SK-N-SH (cell line): ENCODE results near the gene LOC128125822.

Source experiments
- CTCF ChIA-PET: fragments of 300-600, 350-600 bp; formaldehyde crosslinking; extraction: SDS; loops from one replicate; lab custom pipeline; 2021; lab: Yijun Ruan, JAX
- POLR2A ChIA-PET: fragments of 350-600 bp; sonication (Branson Sonifier 250); formaldehyde crosslinking; extraction: SDS; loops from one replicate; lab custom pipeline; 2020; ENCODE audit warnings: antibody characterized with exemption, inconsistent platforms; lab: Yijun Ruan, JAX
- DNase-seq: peaks from one replicate; pipeline ENCODE4 v3.0.0; 2012
- H2AFZ ChIP-seq: fragments of 200-600 bp; sonication (generic); 2 replicates; pipeline ENCODE4 v1.8.1; 2016; ENCODE audit warnings: antibody characterized with exemption, mild to moderate bottlenecking, low read depth
- H3F3A ChIP-seq: fragments of 200-600 bp; sonication (generic); replicated peaks from 2 replicates; pipeline ENCODE3; 2016; ENCODE audit warnings: antibody characterized with exemption, mild to moderate bottlenecking; ENCODE audit not compliant: insufficient read depth
- H3K27ac ChIP-seq, 2 experiments: fragments of 200-500 bp in 1 of 2; fragments of 200-600 bp in 1 of 2; sonication (Bioruptor generic) in 1 of 2; sonication (generic), shearing (Covaris generic) in 1 of 2; 2 replicates each; pipeline versions ENCODE4 v1.5.1 to v1.6.1; 2014 to 2016; ENCODE audit warnings: low read depth in 2 of 2, inconsistent platforms in 1 of 2, low read length in 1 of 2, mild to moderate bottlenecking in 1 of 2, mixed read lengths in 1 of 2
- H3K27me3 ChIP-seq: fragments of 200-600 bp; sonication (generic), shearing (Covaris generic); 2 replicates; pipeline ENCODE4 v1.6.1; 2016; ENCODE audit warnings: mixed run types; ENCODE audit not compliant: insufficient read depth
- H3K36me3 ChIP-seq, 2 experiments: fragments of 200-500 bp in 1 of 2; fragments of 200-600 bp in 1 of 2; sonication (Bioruptor generic) in 1 of 2; sonication (generic) in 1 of 2; replicated peaks in 1 of 2; 2 replicates each; pipeline versions ENCODE3 to v1.5.1; 2014 to 2016; ENCODE audit warnings: low read length in 1 of 2, mild to moderate bottlenecking in 1 of 2; ENCODE audit not compliant: insufficient read depth in 2 of 2, control insufficient read depth in 1 of 2
- H3K4me1 ChIP-seq, 2 experiments: fragments of 200-500 bp in 1 of 2; fragments of 200-600 bp in 1 of 2; sonication (Bioruptor generic) in 1 of 2; sonication (generic), shearing (Covaris generic) in 1 of 2; 2 replicates each; pipeline versions ENCODE4 v1.5.1 to v1.6.1; 2014 to 2016; ENCODE audit warnings: low read depth in 1 of 2, low read length in 1 of 2, mixed run types in 1 of 2; ENCODE audit not compliant: insufficient read depth in 2 of 2, control insufficient read depth in 1 of 2
- H3K4me2 ChIP-seq: fragments of 200-600 bp; sonication (generic), shearing (Covaris generic); 2 replicates; pipeline ENCODE4 v1.6.1; 2017; ENCODE audit warnings: mixed run types
- H3K4me3 ChIP-seq, 2 experiments: fragments of 200-500 bp in 1 of 2; fragments of 200-600 bp in 1 of 2; sonication (Bioruptor generic) in 1 of 2; sonication (generic), shearing (Covaris generic) in 1 of 2; 2 replicates each; pipeline versions ENCODE4 v1.5.1 to v1.8.1; 2014 to 2016; ENCODE audit warnings: low read depth in 2 of 2, inconsistent platforms in 1 of 2, low read length in 1 of 2, mild to moderate bottlenecking in 1 of 2, mixed read lengths in 1 of 2, moderate library complexity in 1 of 2
- H3K79me2 ChIP-seq: fragments of 200-600 bp; sonication (generic); 2 replicates; pipeline ENCODE4 v1.8.1; 2017; ENCODE audit warnings: mild to moderate bottlenecking; ENCODE audit not compliant: insufficient read depth
- H3K9ac ChIP-seq: fragments of 200-600 bp; sonication (generic); 2 replicates; pipeline ENCODE4 v1.6.1; 2017; ENCODE audit warnings: mixed run types
- H3K9me2 ChIP-seq: fragments of 200-600 bp; sonication (generic); 2 replicates; pipeline ENCODE4 v1.6.1; 2017; ENCODE audit warnings: mixed run types
- H3K9me3 ChIP-seq: fragments of 200-600 bp; sonication (generic); 2 replicates; pipeline ENCODE4 v1.6.1; 2017; ENCODE audit warnings: mixed run types, mild to moderate bottlenecking, moderate library complexity
- H4K20me1 ChIP-seq: fragments of 200-600 bp; sonication (generic); 2 replicates; pipeline ENCODE4 v1.6.1; 2017; ENCODE audit warnings: mild to moderate bottlenecking, mixed run types; ENCODE audit not compliant: insufficient read depth
- ELF1 ChIP-seq: IDR thresholded peaks from 2 replicates; pipeline ENCODE4 v1.4.0; 2012
- EP300 ChIP-seq, 2 experiments: IDR thresholded peaks; 2 replicates each; pipeline versions ENCODE4 v1.4.0 to v1.6.1; 2012; ENCODE audit warnings: borderline replicate concordance in 1 of 2, low read depth in 1 of 2, low read length in 1 of 2
- EZH2phosphoT487 ChIP-seq: fragments of 200-600 bp; sonication (generic); IDR thresholded peaks from 2 replicates; pipeline ENCODE4 v1.6.1; 2017; ENCODE audit warnings: low read depth, mixed run types, mild to moderate bottlenecking, antibody characterized with exemption, moderate library complexity, borderline replicate concordance
- FOSL2 ChIP-seq: IDR thresholded peaks from 2 replicates; pipeline ENCODE4 v1.4.0; 2012; ENCODE audit warnings: low read depth, mild to moderate bottlenecking, moderate library complexity, borderline replicate concordance
- FOXJ3 ChIP-seq: sonication (generic); formaldehyde crosslinking; IDR thresholded peaks from 2 replicates; pipeline ENCODE4 v1.5.1; 2020; ENCODE audit warnings: mild to moderate bottlenecking, missing genetic modification reagents
- GABPA ChIP-seq: IDR thresholded peaks from 2 replicates; pipeline ENCODE4 v1.4.0; 2012; ENCODE audit warnings: low read depth, mild to moderate bottlenecking
- MEF2A ChIP-seq: IDR thresholded peaks from 2 replicates; pipeline ENCODE4 v1.4.0; 2012; ENCODE audit warnings: low read depth, borderline replicate concordance
- MXI1 ChIP-seq: IDR thresholded peaks from 2 replicates; pipeline ENCODE4 v1.6.1; 2012; ENCODE audit warnings: mild to moderate bottlenecking, low read depth, low read length, improper control_type of control experiment
- NFIC ChIP-seq: IDR thresholded peaks from 2 replicates; pipeline ENCODE4 v1.4.0; 2012; ENCODE audit warnings: borderline replicate concordance
- POLR2AphosphoS5 ChIP-seq: IDR thresholded peaks from 2 replicates; pipeline ENCODE4 v1.6.1; 2012; ENCODE audit warnings: low read depth, low read length
- RCOR1 ChIP-seq: fragments of 150-350 bp; IDR thresholded peaks from 2 replicates; pipeline ENCODE4 v1.6.1; 2017; ENCODE audit warnings: antibody characterized with exemption, low read length
- RFX5 ChIP-seq: IDR thresholded peaks from 2 replicates; pipeline ENCODE4 v1.6.1; 2012; ENCODE audit warnings: mild to moderate bottlenecking, improper control_type of control experiment, low read length
- RXRA ChIP-seq: IDR thresholded peaks from 2 replicates; pipeline ENCODE4 v1.4.0; 2012; ENCODE audit warnings: low read depth, mild to moderate bottlenecking, borderline replicate concordance
- TEAD4 ChIP-seq: IDR thresholded peaks from 2 replicates; pipeline ENCODE4 v1.4.0; 2012; ENCODE audit warnings: mild to moderate bottlenecking, borderline replicate concordance; ENCODE audit not compliant: insufficient read depth
- YY1 ChIP-seq: IDR thresholded peaks from 2 replicates; pipeline ENCODE4 v1.4.0; 2012; ENCODE audit warnings: low read depth, mild to moderate bottlenecking
- WGBS: methylation state at CpG from one replicate; pipeline ENCODE4 v1.1.6; 2017; ENCODE audit warnings: low lambda C conversion rate; 5-methylcytosine and 5-hydroxymethylcytosine counted together
- TF ChIP-seq, protein P1 (sequence below): IDR thresholded peaks from 2 replicates; pipeline ENCODE4 v1.6.1; 2012; ENCODE audit warnings: mild to moderate bottlenecking, low read depth, low read length, moderate library complexity
- TF ChIP-seq, protein P2 (sequence below): fragments of 150-350 bp; IDR thresholded peaks from 2 replicates; pipeline ENCODE4 v1.6.1; 2016; ENCODE audit warnings: mild to moderate bottlenecking, low read depth, low read length
- TF ChIP-seq, protein P3 (sequence below): IDR thresholded peaks from 2 replicates; pipeline ENCODE4 v1.4.0; 2012; ENCODE audit warnings: low read depth, borderline replicate concordance
- TF ChIP-seq, protein P4 (sequence below): fragments of 150-350 bp; IDR thresholded peaks from 2 replicates; pipeline ENCODE4 v1.6.1; 2017; ENCODE audit warnings: antibody characterized with exemption, low read length, low read depth, borderline replicate concordance
- TF ChIP-seq, protein P5 (sequence below): IDR thresholded peaks from 2 replicates; pipeline ENCODE4; 2012
- TF ChIP-seq, protein P6 (sequence below): IDR thresholded peaks from 2 replicates; pipeline ENCODE4 v1.4.0; 2012; ENCODE audit warnings: low read depth

LOC128125822 gene

DNA sequence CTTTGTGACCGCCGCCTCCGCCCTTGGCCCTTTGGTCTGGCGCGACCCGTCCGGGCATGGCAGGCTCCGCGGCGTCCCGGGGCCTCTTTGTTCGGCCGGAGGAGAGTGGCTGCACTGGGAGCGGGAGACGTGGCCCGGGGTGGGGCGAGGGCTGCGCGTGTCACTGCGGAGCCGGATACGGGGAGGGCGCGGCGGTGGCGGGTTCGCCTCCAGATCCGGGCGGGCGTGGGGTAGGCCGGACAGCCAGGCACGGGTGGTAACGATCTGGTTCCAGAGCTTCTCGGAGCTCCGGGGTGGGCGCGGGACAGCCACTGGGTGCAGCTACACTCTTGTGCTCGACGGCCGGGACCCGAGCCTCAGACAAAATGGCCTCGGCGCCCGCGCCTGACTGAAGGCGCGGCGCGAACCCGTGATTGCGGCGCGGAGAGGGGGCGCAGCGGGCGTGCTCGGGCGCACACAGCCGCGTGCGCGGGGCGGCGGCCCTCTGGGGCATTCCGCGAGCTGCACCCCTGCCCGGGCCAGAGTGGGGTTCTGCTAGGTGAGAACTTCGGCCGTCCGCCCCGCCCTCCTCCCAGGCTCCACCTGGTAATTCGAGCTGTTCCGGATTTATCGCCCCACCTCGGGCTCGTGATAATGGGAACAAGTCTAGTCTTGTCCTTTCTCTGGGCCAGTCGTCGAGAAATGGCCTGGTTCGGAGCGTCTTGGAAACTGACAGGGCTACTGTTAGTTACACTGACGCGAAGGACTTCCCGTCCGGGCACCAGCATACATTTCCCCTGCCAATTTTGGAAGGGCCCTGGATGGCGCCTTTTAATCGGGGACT is 1.0 kb downstream of the LOC128125822 start:
- peak overlapping the region; percentile 80 for H3K4me2 ChIP-seq
- DNase-seq: peak; percentile 70
- ChIA-PET CTCF (interaction anchor here (0.6 to 2.3 kb wide), 13 partner anchors 11 to 233 kb away, joined by 3 to 26 read pairs (median 3); no protein-coding TSS in a partner anchor), POLR2A (interaction anchor here (1.2 to 1.5 kb wide), 3 partner anchors 63 to 244 kb away, joined by 3 to 10 read pairs (median 3); partner anchors contain the start of gene PHF3)
- H3K4me1 ChIP-seq: peaks cover 0 to 5% of the 10 kb centered on the region in 2 experiments; a peak in 3 of 4 replicates
- H3K36me3 ChIP-seq: peaks cover 20 to 22% of the 10 kb centered on the region in 2 experiments
- 0 out of 2 replicates have a peak overlapping the region, but pooled peaks have one; percentile 48 for H2AFZ ChIP-seq
- H3K9me2 ChIP-seq: no peaks in the 10 kb centered on the region
- peak overlapping the region; percentile 97 for H3K9ac ChIP-seq
- H3K27me3 ChIP-seq: no peaks in the 10 kb centered on the region
- H3K4me3 ChIP-seq: peak overlapping the region; percentile 72 to 95
- TF ChIP-seq EZH2phosphoT487 (no peak), POLR2AphosphoS5 (peak; percentile 61; the same call in 1 of the 2 replicates), ELF1 (peak; percentile 17; the same call in 1 of the 2 replicates), YY1 (peak; percentile 68; the same call in 1 of the 2 replicates), GABPA (no peak), EP300 (IDR thresholded peaks at IDR 0.05; ENCODE audit: borderline replicate concordance in 1 of 2, low read depth in 1 of 2, low read length in 1 of 2) (no peak), MXI1 (peak; percentile 62; the same call in 1 of the 2 replicates), RFX5 (no peak), NFIC (no peak), RCOR1 (no peak), TEAD4 (no peak), FOXJ3 (no peak), MEF2A (no peak), FOSL2 (no peak), RXRA (no peak)
- TF ChIP-seq, protein P1, sequence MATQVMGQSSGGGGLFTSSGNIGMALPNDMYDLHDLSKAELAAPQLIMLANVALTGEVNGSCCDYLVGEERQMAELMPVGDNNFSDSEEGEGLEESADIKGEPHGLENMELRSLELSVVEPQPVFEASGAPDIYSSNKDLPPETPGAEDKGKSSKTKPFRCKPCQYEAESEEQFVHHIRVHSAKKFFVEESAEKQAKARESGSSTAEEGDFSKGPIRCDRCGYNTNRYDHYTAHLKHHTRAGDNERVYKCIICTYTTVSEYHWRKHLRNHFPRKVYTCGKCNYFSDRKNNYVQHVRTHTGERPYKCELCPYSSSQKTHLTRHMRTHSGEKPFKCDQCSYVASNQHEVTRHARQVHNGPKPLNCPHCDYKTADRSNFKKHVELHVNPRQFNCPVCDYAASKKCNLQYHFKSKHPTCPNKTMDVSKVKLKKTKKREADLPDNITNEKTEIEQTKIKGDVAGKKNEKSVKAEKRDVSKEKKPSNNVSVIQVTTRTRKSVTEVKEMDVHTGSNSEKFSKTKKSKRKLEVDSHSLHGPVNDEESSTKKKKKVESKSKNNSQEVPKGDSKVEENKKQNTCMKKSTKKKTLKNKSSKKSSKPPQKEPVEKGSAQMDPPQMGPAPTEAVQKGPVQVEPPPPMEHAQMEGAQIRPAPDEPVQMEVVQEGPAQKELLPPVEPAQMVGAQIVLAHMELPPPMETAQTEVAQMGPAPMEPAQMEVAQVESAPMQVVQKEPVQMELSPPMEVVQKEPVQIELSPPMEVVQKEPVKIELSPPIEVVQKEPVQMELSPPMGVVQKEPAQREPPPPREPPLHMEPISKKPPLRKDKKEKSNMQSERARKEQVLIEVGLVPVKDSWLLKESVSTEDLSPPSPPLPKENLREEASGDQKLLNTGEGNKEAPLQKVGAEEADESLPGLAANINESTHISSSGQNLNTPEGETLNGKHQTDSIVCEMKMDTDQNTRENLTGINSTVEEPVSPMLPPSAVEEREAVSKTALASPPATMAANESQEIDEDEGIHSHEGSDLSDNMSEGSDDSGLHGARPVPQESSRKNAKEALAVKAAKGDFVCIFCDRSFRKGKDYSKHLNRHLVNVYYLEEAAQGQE: no peak
- TF ChIP-seq, protein P2, sequence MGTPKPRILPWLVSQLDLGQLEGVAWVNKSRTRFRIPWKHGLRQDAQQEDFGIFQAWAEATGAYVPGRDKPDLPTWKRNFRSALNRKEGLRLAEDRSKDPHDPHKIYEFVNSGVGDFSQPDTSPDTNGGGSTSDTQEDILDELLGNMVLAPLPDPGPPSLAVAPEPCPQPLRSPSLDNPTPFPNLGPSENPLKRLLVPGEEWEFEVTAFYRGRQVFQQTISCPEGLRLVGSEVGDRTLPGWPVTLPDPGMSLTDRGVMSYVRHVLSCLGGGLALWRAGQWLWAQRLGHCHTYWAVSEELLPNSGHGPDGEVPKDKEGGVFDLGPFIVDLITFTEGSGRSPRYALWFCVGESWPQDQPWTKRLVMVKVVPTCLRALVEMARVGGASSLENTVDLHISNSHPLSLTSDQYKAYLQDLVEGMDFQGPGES: no peak
- TF ChIP-seq, protein P3, sequence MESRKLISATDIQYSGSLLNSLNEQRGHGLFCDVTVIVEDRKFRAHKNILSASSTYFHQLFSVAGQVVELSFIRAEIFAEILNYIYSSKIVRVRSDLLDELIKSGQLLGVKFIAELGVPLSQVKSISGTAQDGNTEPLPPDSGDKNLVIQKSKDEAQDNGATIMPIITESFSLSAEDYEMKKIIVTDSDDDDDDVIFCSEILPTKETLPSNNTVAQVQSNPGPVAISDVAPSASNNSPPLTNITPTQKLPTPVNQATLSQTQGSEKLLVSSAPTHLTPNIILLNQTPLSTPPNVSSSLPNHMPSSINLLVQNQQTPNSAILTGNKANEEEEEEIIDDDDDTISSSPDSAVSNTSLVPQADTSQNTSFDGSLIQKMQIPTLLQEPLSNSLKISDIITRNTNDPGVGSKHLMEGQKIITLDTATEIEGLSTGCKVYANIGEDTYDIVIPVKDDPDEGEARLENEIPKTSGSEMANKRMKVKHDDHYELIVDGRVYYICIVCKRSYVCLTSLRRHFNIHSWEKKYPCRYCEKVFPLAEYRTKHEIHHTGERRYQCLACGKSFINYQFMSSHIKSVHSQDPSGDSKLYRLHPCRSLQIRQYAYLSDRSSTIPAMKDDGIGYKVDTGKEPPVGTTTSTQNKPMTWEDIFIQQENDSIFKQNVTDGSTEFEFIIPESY: no peak
- TF ChIP-seq, protein P4, sequence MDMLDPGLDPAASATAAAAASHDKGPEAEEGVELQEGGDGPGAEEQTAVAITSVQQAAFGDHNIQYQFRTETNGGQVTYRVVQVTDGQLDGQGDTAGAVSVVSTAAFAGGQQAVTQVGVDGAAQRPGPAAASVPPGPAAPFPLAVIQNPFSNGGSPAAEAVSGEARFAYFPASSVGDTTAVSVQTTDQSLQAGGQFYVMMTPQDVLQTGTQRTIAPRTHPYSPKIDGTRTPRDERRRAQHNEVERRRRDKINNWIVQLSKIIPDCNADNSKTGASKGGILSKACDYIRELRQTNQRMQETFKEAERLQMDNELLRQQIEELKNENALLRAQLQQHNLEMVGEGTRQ: no peak
- TF ChIP-seq, protein P5, sequence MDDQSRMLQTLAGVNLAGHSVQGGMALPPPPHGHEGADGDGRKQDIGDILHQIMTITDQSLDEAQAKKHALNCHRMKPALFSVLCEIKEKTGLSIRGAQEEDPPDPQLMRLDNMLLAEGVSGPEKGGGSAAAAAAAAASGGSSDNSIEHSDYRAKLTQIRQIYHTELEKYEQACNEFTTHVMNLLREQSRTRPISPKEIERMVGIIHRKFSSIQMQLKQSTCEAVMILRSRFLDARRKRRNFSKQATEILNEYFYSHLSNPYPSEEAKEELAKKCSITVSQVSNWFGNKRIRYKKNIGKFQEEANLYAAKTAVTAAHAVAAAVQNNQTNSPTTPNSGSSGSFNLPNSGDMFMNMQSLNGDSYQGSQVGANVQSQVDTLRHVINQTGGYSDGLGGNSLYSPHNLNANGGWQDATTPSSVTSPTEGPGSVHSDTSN: no peak
- TF ChIP-seq, protein P6, sequence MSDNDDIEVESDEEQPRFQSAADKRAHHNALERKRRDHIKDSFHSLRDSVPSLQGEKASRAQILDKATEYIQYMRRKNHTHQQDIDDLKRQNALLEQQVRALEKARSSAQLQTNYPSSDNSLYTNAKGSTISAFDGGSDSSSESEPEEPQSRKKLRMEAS: peak; percentile 52; the same call in 1 of the 2 replicates
- H4K20me1 ChIP-seq: peaks cover 35% of the 10 kb centered on the region
- H3K79me2 ChIP-seq: peaks cover 60% of the 10 kb centered on the region
- H3F3A ChIP-seq: peaks cover 5% of the 10 kb centered on the region
- H3K27ac ChIP-seq: peak overlapping the region; percentile 89 to 98
- WGBS: under 1% methylated on average over 14 of the region's 86 CpGs
- H3K9me3 ChIP-seq: no peaks in the 10 kb centered on the region
